PC-9 (cell line): ENCODE results near the gene MESP2. TPM values are rescaled to one million over a fixed set of nuclear protein-coding genes. Genes with fewer than 3 reads are reported as not detected.

Experiments
- Bru-seq: library from RNA; stranded (reverse); fragments of 400-500 nt; gene quantifications from one replicate; lab custom pipeline; 2021; lab: Mats Ljungman, UMichigan
- BruChase-seq, 2 experiments: library from RNA; stranded (reverse); fragments of 400-500 nt; gene quantifications; one replicate each; lab custom pipeline; 2021; lab: Mats Ljungman, UMichigan
- BruUV-seq: library from RNA; stranded (reverse); fragments of 400-500 nt; replicated peaks from 2 replicates; lab custom pipeline; 2021; lab: Mats Ljungman, UMichigan
- CTCF ChIA-PET: fragments of 300-600 bp; sonication (Branson Sonifier 250); formaldehyde crosslinking; loops from one replicate; lab custom pipeline; 2022; ENCODE audit warnings: antibody characterized with exemption; lab: Charles Lee
- POLR2A ChIA-PET: fragments of 300-600 bp; sonication (Branson Sonifier 250); formaldehyde crosslinking; loops from one replicate; lab custom pipeline; 2022; ENCODE audit warnings: antibody characterized with exemption; ENCODE audit not compliant: unreplicated experiment; lab: Charles Lee
- DNase-seq, 2 experiments: peaks; one replicate each; pipeline versions ENCODE4 v3.0.0 to v3.0.0-alpha.2; 2015 to 2022; ENCODE audit warnings: mixed read lengths in 1 of 2
- H2AFZ ChIP-seq: fragments of 200-600 bp; sonication (generic); 2 replicates; pipeline ENCODE4 v1.8.1; 2017; ENCODE audit warnings: antibody characterized with exemption
- H3F3A ChIP-seq: fragments of 200-600 bp; sonication (generic); 2 replicates; pipeline ENCODE4 v1.8.1; 2017; ENCODE audit warnings: antibody characterized with exemption, mild to moderate bottlenecking, low read depth; ENCODE audit not compliant: insufficient read depth
- H3K27ac ChIP-seq: fragments of 200-600 bp; sonication (generic); 2 replicates; pipeline ENCODE4 v1.6.1; 2016; ENCODE audit warnings: mixed run types
- H3K27me3 ChIP-seq: fragments of 200-600 bp; sonication (generic); 2 replicates; pipeline ENCODE4 v1.6.1; 2016; ENCODE audit warnings: low read depth, mixed run types; ENCODE audit not compliant: insufficient read depth
- H3K36me3 ChIP-seq: fragments of 200-600 bp; sonication (generic); 2 replicates; pipeline ENCODE4 v1.6.1; 2016; ENCODE audit warnings: low read depth, mixed run types
- H3K4me1 ChIP-seq: fragments of 200-600 bp; sonication (generic); replicated peaks from 2 replicates; pipeline ENCODE4 v1.6.1; 2016; ENCODE audit warnings: mixed run types; ENCODE audit not compliant: insufficient read depth
- H3K4me2 ChIP-seq: fragments of 200-600 bp; sonication (generic); 2 replicates; pipeline ENCODE4 v1.6.1; 2017; ENCODE audit warnings: mixed run types
- H3K4me3 ChIP-seq: fragments of 200-600 bp; sonication (generic); 2 replicates; pipeline ENCODE4 v1.6.1; 2016; ENCODE audit warnings: mixed run types
- H3K79me2 ChIP-seq: fragments of 200-600 bp; sonication (generic); 2 replicates; pipeline ENCODE4 v1.6.1; 2017; ENCODE audit warnings: low read depth, mixed run types
- H3K9me2 ChIP-seq: fragments of 200-600 bp; sonication (generic); 2 replicates; pipeline ENCODE4 v1.8.1; 2017; ENCODE audit warnings: mild to moderate bottlenecking; ENCODE audit not compliant: insufficient read depth
- H3K9me3 ChIP-seq: fragments of 200-600 bp; sonication (generic); 2 replicates; pipeline ENCODE4 v1.8.1; 2016; ENCODE audit warnings: low read depth; ENCODE audit not compliant: insufficient read depth
- H4K20me1 ChIP-seq: fragments of 200-600 bp; sonication (generic); 2 replicates; pipeline ENCODE4 v1.8.1; 2017; ENCODE audit not compliant: insufficient read depth
- CTCF ChIP-seq: fragments of 200-600 bp; sonication (generic); conservative IDR thresholded peaks from 2 replicates; pipeline ENCODE4 v1.6.1; 2017; ENCODE audit warnings: mixed run types, antibody characterized with exemption, mild to moderate bottlenecking, moderate library complexity
- EZH2 ChIP-seq: fragments of 200-600 bp; sonication (generic); IDR thresholded peaks from 2 replicates; pipeline ENCODE4 v1.8.0; 2017; ENCODE audit warnings: antibody characterized with exemption, low read depth
- intact Hi-C: fragments of 100-400 bp; cut with micrococcal nuclease; formaldehyde crosslinking; loops from one replicate; pipeline ENCODE4 v1.10.0; 2022; ENCODE audit not compliant: unreplicated experiment
- long read RNA-seq: library from polyadenylated mRNA; stranded (forward); transcript quantifications from one replicate; pipeline ENCODE4 v2.0.0, GENCODE V29; 2022
- total RNA-seq: library from RNA; stranded (reverse); gene quantifications from 2 replicates; pipeline ENCODE4 v1.2.3, GENCODE V29; 2021

Gene MESP2
- total RNA-seq (1.3 and 2.4 TPM in 2 replicates), Bru-seq, nascent RNA (percentile 18 among the genes with signal in this experiment), BruChase-seq, experiment 1, labeled RNA remaining after a 2-hour chase (percentile 10 among the genes with signal in this experiment), BruChase-seq, experiment 2, labeled RNA remaining after a 6-hour chase (percentile 5 among the genes with signal in this experiment)
- long read RNA-seq, transcript MESP2-201 (2 exons, 1,614 nt), result major isoform, 6 of 11 reads
- long read RNA-seq, partial matches to known transcripts, result 0 of 11 reads
- long read RNA-seq, other reads (novel, unspliced or antisense), result 5 of 11 reads

GRCh38 chr15:89776274-89777072 is at the start of gene MESP2:
TSS of gene MESP2 (plus strand) at chr15:89776332. CDS start at chr15:89776358, 26 bp downstream.
- TF ChIP-seq EZH2, result no peak
- no peak for TF ChIP-seq CTCF

GRCh38 chr15:89728254-89728653 is 47.9 kb upstream of the MESP2 start:
- no peak overlapping the region for H3K4me2 ChIP-seq
- H3K4me3 ChIP-seq, result no peak overlapping the region
- ChIA-PET POLR2A (no interaction called here), CTCF (no interaction called here)
- intact Hi-C loops, result no loop called here
- no peak overlapping the region for H2AFZ ChIP-seq
- no peak overlapping the region for H3K27ac ChIP-seq
- TF ChIP-seq CTCF (no peak), EZH2 (no peak)
- H3K36me3 ChIP-seq, result no peaks in the 10 kb centered on the region
- no peaks in the 10 kb centered on the region for H3K27me3 ChIP-seq
- H4K20me1 ChIP-seq, result no peaks in the 10 kb centered on the region
- no peak for DNase-seq
- H3F3A ChIP-seq, result no peaks in the 10 kb centered on the region
- H3K9me3 ChIP-seq, result no peaks in the 10 kb centered on the region
- H3K9me2 ChIP-seq, result no peaks in the 10 kb centered on the region
- BruUV-seq, result no TSS peak
- no peaks in the 10 kb centered on the region for H3K4me1 ChIP-seq
- H3K79me2 ChIP-seq, result no peaks in the 10 kb centered on the region

More at GRCh38 chr15:89776274-89777072, at the start of gene MESP2:
- BruUV-seq, result no TSS peak
- Histone ChIP-seq H3K4me1 (peaks cover 37% of the 10 kb centered on the region), H3K4me3 (no peak within 1 kb of the TSS), H3K27me3 (no peaks in the 10 kb centered on the region), H3K79me2 (no peaks in the 10 kb centered on the region), H3K4me2 (no peak within 1 kb of the TSS; the same call in 1 of the 2 replicates), H3K9me2 (no peaks in the 10 kb centered on the region), H4K20me1 (no peaks in the 10 kb centered on the region), H3K36me3 (no peaks in the 10 kb centered on the region), H3F3A (peaks cover 34% of the 10 kb centered on the region), H3K9me3 (no peaks in the 10 kb centered on the region), H2AFZ (no peak within 1 kb of the TSS), H3K27ac (no peak within 1 kb of the TSS)
- CTCF ChIA-PET, result no interaction called here
- peak in 1 of 2 experiments; percentile 66 for DNase-seq
- intact Hi-C loops, result no loop called here
- POLR2A ChIA-PET, result no interaction called here

GRCh38 chr15:89731275-89731674 is 44.9 kb upstream of the MESP2 start:
- ChIA-PET CTCF (no interaction called here), POLR2A (no interaction called here)
- no peaks in the 10 kb centered on the region for H3K79me2 ChIP-seq
- intact Hi-C loops, result no loop called here
- no peak for DNase-seq
- H3K9me3 ChIP-seq, result no peaks in the 10 kb centered on the region
- no peak overlapping the region for H3K27ac ChIP-seq
- no peaks in the 10 kb centered on the region for H3K9me2 ChIP-seq
- no peaks in the 10 kb centered on the region for H3K36me3 ChIP-seq
- H3K4me1 ChIP-seq, result no peaks in the 10 kb centered on the region
- no peak overlapping the region for H3K4me3 ChIP-seq
- H3K4me2 ChIP-seq, result no peak overlapping the region
- no peak overlapping the region for H2AFZ ChIP-seq
- H3K27me3 ChIP-seq, result no peaks in the 10 kb centered on the region
- no TSS peak for BruUV-seq
- H3F3A ChIP-seq, result no peaks in the 10 kb centered on the region
- no peak for TF ChIP-seq CTCF
- no peak for TF ChIP-seq EZH2
- H4K20me1 ChIP-seq, result no peaks in the 10 kb centered on the region
